ENCODE results near the gene CEP104.

Gene CEP104

DNA sequence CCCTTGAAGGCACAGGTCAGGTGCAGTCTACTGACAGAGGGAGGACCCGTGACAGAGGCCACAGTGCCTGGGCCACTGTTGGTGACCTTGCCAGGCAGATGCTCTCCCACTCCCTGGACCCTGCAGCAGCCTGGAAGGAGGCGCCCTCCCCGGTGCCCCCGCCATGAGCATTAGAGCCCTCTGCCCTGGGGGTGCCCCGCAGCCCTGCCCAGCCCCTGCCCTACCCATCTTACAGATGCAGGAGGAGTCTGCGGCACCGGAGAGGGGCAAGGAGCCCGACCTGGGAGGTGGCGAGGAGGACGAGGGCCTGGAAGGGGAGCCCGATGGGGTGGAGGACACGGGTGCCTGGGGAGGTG is 94.2 kb downstream of the CEP104 start:
- no peak for DNase-seq (ENCODE audit: low read depth in 3 of 3)

DNA sequence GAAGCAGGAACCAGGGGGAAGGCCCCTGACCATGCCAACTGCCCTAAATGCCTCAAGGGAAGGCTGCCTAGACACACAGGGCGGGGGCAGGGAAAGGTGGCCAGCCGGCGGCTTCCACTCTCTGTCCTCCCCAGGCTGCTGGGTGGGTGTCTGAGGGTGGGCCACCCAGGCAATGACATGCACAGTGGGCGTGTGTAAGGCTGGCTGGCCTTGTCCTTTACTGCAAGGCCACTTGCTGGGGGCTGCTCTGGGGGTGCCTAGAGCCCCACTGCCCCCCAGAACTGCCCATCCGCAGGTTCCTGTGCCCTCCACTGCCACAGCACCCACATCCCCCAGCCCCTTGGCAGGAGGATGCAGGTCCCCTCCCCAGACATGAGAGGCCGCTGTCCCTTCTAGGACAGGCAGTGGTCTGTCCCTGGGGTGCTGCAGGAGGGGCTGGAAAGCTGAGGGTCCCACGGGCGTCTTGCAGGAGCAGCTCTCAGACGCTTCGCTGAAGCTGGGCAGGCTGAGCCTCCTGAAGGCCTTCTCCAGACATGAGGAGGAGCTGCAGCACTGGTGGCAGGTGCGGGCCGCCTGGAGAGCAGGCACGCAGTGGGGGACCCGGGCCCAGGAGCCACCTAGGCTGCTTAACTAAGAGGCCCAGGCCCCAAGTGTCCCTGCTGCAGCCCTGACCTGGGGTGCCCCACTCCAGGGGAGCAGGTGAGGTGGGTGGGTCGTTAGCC is 94.7 kb downstream of the CEP104 start:
- no peak for DNase-seq (ENCODE audit: low read depth in 3 of 3)

Data from stimulated activated CD4-positive, alpha-beta T cell treated with anti-CD3 and anti-CD28 coated beads, TNF-alpha, amount 100 ng/mL, for 24 hours (primary cell).